H1 (cell line): ENCODE results near the gene ADD1.

Experiments used
- CHD1 ChIP-seq: IDR thresholded peaks from 2 replicates; pipeline ENCODE4 v1.6.1; 2012; ENCODE audit warnings: low read depth, low read length, improper control_type of control experiment
- CHD2 ChIP-seq: IDR thresholded peaks from 2 replicates; pipeline ENCODE4 v1.6.1; 2012; ENCODE audit warnings: low read length, improper control_type of control experiment
- CTCF ChIP-seq, 3 experiments: IDR thresholded peaks; 1 replicate in 2 of 3; 2 replicates in 1 of 3; pipeline versions ENCODE4 v1.5.1 to v1.6.1; 2011; ENCODE audit warnings: low read length in 3 of 3, mild to moderate bottlenecking in 3 of 3, inconsistent platforms in 2 of 3, low read depth in 1 of 3, moderate library complexity in 1 of 3; ENCODE audit not compliant: insufficient read depth in 1 of 3; ENCODE audit errors: control extremely low read depth in 1 of 3
- EP300 ChIP-seq, 2 experiments: IDR thresholded peaks; 1 replicate in 1 of 2; 2 replicates in 1 of 2; pipeline ENCODE4 v1.6.1; 2011 to 2012; ENCODE audit warnings: low read depth in 2 of 2, low read length in 2 of 2, mild to moderate bottlenecking in 2 of 2, borderline replicate concordance in 1 of 2, inconsistent platforms in 1 of 2, moderate library complexity in 1 of 2
- GABPA ChIP-seq: IDR thresholded peaks from 2 replicates; pipeline ENCODE4 v1.6.1; 2011; ENCODE audit warnings: mild to moderate bottlenecking, low read length, moderate library complexity, borderline replicate concordance; ENCODE audit not compliant: insufficient read depth
- NRF1 ChIP-seq: IDR thresholded peaks from 2 replicates; pipeline ENCODE4 v1.6.1; 2011; ENCODE audit warnings: mild to moderate bottlenecking, low read depth, low read length, improper control_type of control experiment
- POLR2A ChIP-seq, 2 experiments: IDR thresholded peaks; 1 replicate in 1 of 2; 2 replicates in 1 of 2; pipeline ENCODE4 v1.6.1; 2011; ENCODE audit warnings: low read depth in 2 of 2, low read length in 2 of 2, mild to moderate bottlenecking in 2 of 2; ENCODE audit errors: control extremely low read depth in 1 of 2
- POLR2AphosphoS5 ChIP-seq: IDR thresholded peaks from 2 replicates; pipeline ENCODE4 v1.6.1; 2011; ENCODE audit warnings: low read depth, low read length
- RAD21 ChIP-seq, 2 experiments: IDR thresholded peaks in 1 of 2; conservative IDR thresholded peaks in 1 of 2; 2 replicates each; pipeline ENCODE4 v1.6.1; 2011; ENCODE audit warnings: low read depth in 2 of 2, low read length in 2 of 2, improper control_type of control experiment in 1 of 2, inconsistent platforms in 1 of 2, mild to moderate bottlenecking in 1 of 2, moderate library complexity in 1 of 2
- RNF2 ChIP-seq: fragments of 200-900, 300-1000 bp; sonication (generic); IDR thresholded peaks from 2 replicates; pipeline ENCODE4 v1.7.1; 2016; ENCODE audit warnings: borderline replicate concordance, low read depth, mild to moderate bottlenecking, antibody characterized with exemption, low read length; ENCODE audit not compliant: poor library complexity, severe bottlenecking; ENCODE audit errors: missing control alignments
- RXRA ChIP-seq: IDR thresholded peaks from 2 replicates; pipeline ENCODE4 v1.6.1; 2011; ENCODE audit warnings: low read depth, mild to moderate bottlenecking, low read length, moderate library complexity; ENCODE audit not compliant: insufficient read depth
- YY1 ChIP-seq: IDR thresholded peaks from 2 replicates; pipeline ENCODE4 v1.6.1; 2011; ENCODE audit warnings: low read depth, mild to moderate bottlenecking, low read length

GRCh38 chr4:2852481-2852921 lies 8.9 kb downstream of the ADD1 start:
- TF ChIP-seq POLR2A (IDR thresholded peaks at IDR 0.05; ENCODE audit: control extremely low read depth in 1 of 2, low read depth in 2 of 2, low read length in 2 of 2) = no peak
- no peak for TF ChIP-seq RXRA
- TF ChIP-seq CHD2 = no peak
- no peak for TF ChIP-seq EP300 (IDR thresholded peaks at IDR 0.05; ENCODE audit: borderline replicate concordance in 1 of 2, low read depth in 2 of 2, low read length in 2 of 2)
- TF ChIP-seq CTCF (IDR thresholded peaks at IDR 0.05; ENCODE audit: control extremely low read depth in 1 of 3, insufficient read depth in 1 of 3, low read depth in 1 of 3, low read length in 3 of 3) = no peak
- no peak for TF ChIP-seq RNF2
- TF ChIP-seq NRF1 = no peak
- no peak for TF ChIP-seq RAD21 (IDR thresholded peaks at IDR 0.05 in 1 of 2, conservative IDR thresholded peaks at IDR 0.05 in 1 of 2; ENCODE audit: low read depth in 2 of 2, low read length in 2 of 2)
- TF ChIP-seq CHD1 = no peak
- no peak for TF ChIP-seq YY1
- no peak for TF ChIP-seq POLR2AphosphoS5
- TF ChIP-seq GABPA = no peak
